ENCODE data around the gene ALG12. TPM values are rescaled to one million over a fixed set of nuclear protein-coding genes. Genes with fewer than 3 reads are reported as not detected.

Gene ALG12
- total RNA-seq, 1 donor from 2014 or later = 30.0 TPM

GRCh38 chr22:49965091-49966040, 47.1 kb upstream of the ALG12 start:
- Mint-ChIP-seq H3K27me3 (peaks cover under 1% of the 10 kb centered on the region), H3K36me3 (peaks cover 5% of the 10 kb centered on the region), H3K9me3 (no peaks in the 10 kb centered on the region), H3K4me1 (ENCODE audit: unreplicated experiment) (peaks cover 4% of the 10 kb centered on the region), H3K27ac (no peak overlapping the region), H3K4me3 (no peak overlapping the region)
- DNase-seq (ENCODE audit: extremely low spot score, unreplicated experiment) = no peak
- no peak for TF ChIP-seq CTCF (conservative IDR thresholded peaks at IDR 0.05)

GRCh38 chr22:49964136-49965090, 46.2 kb upstream of the ALG12 start:
- Mint-ChIP-seq H3K4me1 (ENCODE audit: unreplicated experiment) (peaks cover 4% of the 10 kb centered on the region), H3K9me3 (no peaks in the 10 kb centered on the region), H3K27me3 (no peaks in the 10 kb centered on the region), H3K4me3 (peak overlapping the region; percentile 76), H3K36me3 (peaks cover 5% of the 10 kb centered on the region), H3K27ac (peak overlapping the region; percentile 68)
- TF ChIP-seq CTCF (conservative IDR thresholded peaks at IDR 0.05) = no peak
- DNase-seq (ENCODE audit: extremely low spot score, unreplicated experiment) = no peak

- no peak for TF ChIP-seq CTCF (conservative IDR thresholded peaks at IDR 0.05)
- peak overlapping the region; percentile 76 for H3K4me3 Mint-ChIP-seq
- H3K36me3 Mint-ChIP-seq = peaks cover 5% of the 10 kb centered on the region
- H3K9me3 Mint-ChIP-seq = no peaks in the 10 kb centered on the region
- H3K27ac Mint-ChIP-seq = peak overlapping the region; percentile 68
- DNase-seq (ENCODE audit: extremely low spot score, unreplicated experiment) = no peak
- H3K27me3 Mint-ChIP-seq = no peaks in the 10 kb centered on the region
- H3K4me1 Mint-ChIP-seq (ENCODE audit: unreplicated experiment) = peaks cover 4% of the 10 kb centered on the region
Observed at GRCh38 chr22:49963647-49964026, 45.4 kb upstream of the ALG12 start.

- peaks cover 2% of the 10 kb centered on the region for H3K4me1 Mint-ChIP-seq (ENCODE audit: unreplicated experiment)
Observed at GRCh38 chr22:49962751-49963646, 44.8 kb upstream of the ALG12 start.

More at GRCh38 chr22:49962751-49963646, 44.8 kb upstream of the ALG12 start:
- Mint-ChIP-seq H3K9me3 (no peaks in the 10 kb centered on the region), H3K27me3 (no peaks in the 10 kb centered on the region), H3K4me3 (peak overlapping the region; percentile 86), H3K36me3 (peaks cover 5% of the 10 kb centered on the region), H3K27ac (peak overlapping the region; percentile 70)
- DNase-seq (ENCODE audit: extremely low spot score, unreplicated experiment) = no peak
- TF ChIP-seq CTCF (conservative IDR thresholded peaks at IDR 0.05) = peak; percentile 23
